AG04450 (cell line): Measurements from ENCODE around the gene CLEC17A. TPM values are rescaled to one million over a fixed set of nuclear protein-coding genes. Genes with fewer than 3 reads are reported as not detected.
"Not testable (repeated sequence)": the region's sequence is repeated elsewhere in the genome, so short reads cannot be mapped to it uniquely, and the experiment has no call there.

ENCODE experiments used
- CTCF ChIA-PET: fragments of 300-600, 350-600 bp; formaldehyde crosslinking; extraction: SDS; loops from one replicate; lab custom pipeline; 2022; ENCODE audit warnings: antibody characterized with exemption, inconsistent platforms; lab: Charles Lee
- POLR2A ChIA-PET: fragments of 350-600 bp; formaldehyde crosslinking; extraction: SDS; loops from one replicate; lab custom pipeline; 2021; ENCODE audit warnings: antibody characterized with exemption, inconsistent platforms; lab: Yijun Ruan, JAX
- DNase-seq: peaks from one replicate; pipeline ENCODE4 v3.0.0-alpha.2; 2011; ENCODE audit warnings: low read depth, low spot score
- H3K27ac ChIP-seq: one replicate; pipeline ENCODE4 v1.5.1; 2012; ENCODE audit warnings: low read depth, low read length, control low read depth
- H3K27me3 ChIP-seq: one replicate; pipeline ENCODE4 v1.6.0; 2012; ENCODE audit warnings: low read length; ENCODE audit not compliant: control insufficient read depth, insufficient read depth
- H3K4me3 ChIP-seq: 2 replicates; pipeline ENCODE4 v1.5.1; 2011; ENCODE audit warnings: mild to moderate bottlenecking, low read depth, low read length, control low read depth
- H3K9me3 ChIP-seq: 2 replicates; pipeline ENCODE4 v1.5.1; 2012; ENCODE audit warnings: low read length; ENCODE audit not compliant: control insufficient read depth, insufficient read depth
- polyA plus RNA-seq: library from polyadenylated mRNA; depleted of rRNA; stranded (reverse); fragments of >200 nt; gene quantifications from 2 replicates; pipeline ENCODE4 v1.2.3, GENCODE V29; 2011
- TF ChIP-seq, protein P1 (sequence below): IDR thresholded peaks from 2 replicates; pipeline ENCODE4 v1.5.1; 2011; ENCODE audit warnings: low read depth, low read length, control low read depth, inconsistent platforms

CLEC17A gene
- polyA plus RNA-seq, 1 experiment: not detected

DNA sequence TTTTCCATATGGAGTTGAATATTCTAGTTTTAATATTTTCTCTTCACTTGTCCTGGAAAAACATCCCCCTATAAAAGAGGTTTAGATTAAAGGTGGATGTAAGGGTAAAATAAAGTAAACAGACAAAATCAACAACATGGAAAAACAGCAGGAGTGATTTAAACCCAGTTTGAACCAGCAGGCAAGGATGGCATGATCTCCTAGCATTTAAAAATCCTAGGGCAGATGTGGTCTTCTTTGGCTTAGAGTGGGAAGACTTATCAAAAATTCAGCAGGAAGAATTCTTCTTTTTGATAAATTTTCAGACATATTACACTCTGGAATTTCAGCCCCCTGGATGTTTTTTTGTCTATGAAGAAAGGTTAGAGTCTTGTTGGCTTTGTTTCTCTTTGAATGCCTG, 36.5 kb downstream of the CLEC17A start:
- TF ChIP-seq, protein P1, sequence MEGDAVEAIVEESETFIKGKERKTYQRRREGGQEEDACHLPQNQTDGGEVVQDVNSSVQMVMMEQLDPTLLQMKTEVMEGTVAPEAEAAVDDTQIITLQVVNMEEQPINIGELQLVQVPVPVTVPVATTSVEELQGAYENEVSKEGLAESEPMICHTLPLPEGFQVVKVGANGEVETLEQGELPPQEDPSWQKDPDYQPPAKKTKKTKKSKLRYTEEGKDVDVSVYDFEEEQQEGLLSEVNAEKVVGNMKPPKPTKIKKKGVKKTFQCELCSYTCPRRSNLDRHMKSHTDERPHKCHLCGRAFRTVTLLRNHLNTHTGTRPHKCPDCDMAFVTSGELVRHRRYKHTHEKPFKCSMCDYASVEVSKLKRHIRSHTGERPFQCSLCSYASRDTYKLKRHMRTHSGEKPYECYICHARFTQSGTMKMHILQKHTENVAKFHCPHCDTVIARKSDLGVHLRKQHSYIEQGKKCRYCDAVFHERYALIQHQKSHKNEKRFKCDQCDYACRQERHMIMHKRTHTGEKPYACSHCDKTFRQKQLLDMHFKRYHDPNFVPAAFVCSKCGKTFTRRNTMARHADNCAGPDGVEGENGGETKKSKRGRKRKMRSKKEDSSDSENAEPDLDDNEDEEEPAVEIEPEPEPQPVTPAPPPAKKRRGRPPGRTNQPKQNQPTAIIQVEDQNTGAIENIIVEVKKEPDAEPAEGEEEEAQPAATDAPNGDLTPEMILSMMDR: no peak
- H3K4me3 ChIP-seq: no peak overlapping the region
- POLR2A ChIA-PET: no interaction called here
- H3K27ac ChIP-seq: no peak overlapping the region
- CTCF ChIA-PET: interaction anchor here (0.7 kb wide), 1 partner anchor 38 kb away, joined by 7 read pairs; no protein-coding TSS in a partner anchor
- H3K27me3 ChIP-seq: no peaks in the 10 kb centered on the region
- no peaks in the 10 kb centered on the region; the same call in 1 of the 2 replicates for H3K9me3 ChIP-seq
- no peak for DNase-seq

DNA sequence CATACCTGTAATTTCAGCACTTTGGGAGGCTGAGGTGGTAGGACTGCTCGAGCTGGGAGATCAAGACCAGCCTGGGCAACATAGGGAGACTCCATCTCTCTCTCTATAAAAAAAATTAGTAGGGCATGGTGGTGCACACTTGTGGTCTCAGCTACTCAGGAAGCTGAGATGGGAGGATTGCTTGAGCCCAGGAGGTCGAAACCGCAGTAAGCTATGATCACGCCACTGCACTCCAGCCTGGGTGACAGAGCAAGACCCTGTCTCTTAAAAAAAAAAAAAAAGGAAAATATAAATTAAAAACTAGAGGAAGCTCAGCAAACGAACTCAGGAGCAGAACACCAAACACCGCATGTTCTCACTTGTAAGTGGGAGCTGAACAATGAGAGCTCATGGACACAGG, 41.6 kb downstream of the CLEC17A start:
- H3K9me3 ChIP-seq, H3K27me3 ChIP-seq, H3K27ac ChIP-seq, DNase-seq, H3K4me3 ChIP-seq, POLR2A ChIA-PET: not testable (repeated sequence)
- CTCF ChIA-PET: interaction anchor here (0.7 kb wide), 1 partner anchor 51 kb away, joined by 4 read pairs; no protein-coding TSS in a partner anchor

DNA sequence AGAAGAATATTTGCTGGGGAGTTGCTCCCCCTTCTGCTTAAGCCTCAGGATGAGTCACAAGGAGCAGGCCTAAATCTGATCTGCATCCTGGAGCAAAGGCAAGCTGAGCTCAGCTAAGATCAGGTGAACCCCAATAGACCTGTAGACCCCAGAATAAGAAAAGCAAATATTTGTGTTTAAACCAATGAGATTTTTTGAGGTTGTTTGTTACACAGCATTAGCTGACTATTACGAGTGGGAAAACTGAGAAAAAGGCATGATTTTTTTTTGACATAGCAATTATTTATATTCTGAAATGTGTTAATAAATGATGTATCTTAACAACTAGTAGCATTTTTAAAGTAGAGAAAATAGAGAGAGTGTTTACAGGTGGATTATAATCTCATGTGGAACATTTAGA, 46.7 kb downstream of the CLEC17A start:
- DNase-seq: no peak
- Histone ChIP-seq H3K27ac (no peak overlapping the region), H3K4me3 (no peak overlapping the region), H3K9me3 (no peaks in the 10 kb centered on the region), H3K27me3 (no peaks in the 10 kb centered on the region)
- TF ChIP-seq, protein P1: no peak
- ChIA-PET CTCF (no interaction called here), POLR2A (no interaction called here)

DNA sequence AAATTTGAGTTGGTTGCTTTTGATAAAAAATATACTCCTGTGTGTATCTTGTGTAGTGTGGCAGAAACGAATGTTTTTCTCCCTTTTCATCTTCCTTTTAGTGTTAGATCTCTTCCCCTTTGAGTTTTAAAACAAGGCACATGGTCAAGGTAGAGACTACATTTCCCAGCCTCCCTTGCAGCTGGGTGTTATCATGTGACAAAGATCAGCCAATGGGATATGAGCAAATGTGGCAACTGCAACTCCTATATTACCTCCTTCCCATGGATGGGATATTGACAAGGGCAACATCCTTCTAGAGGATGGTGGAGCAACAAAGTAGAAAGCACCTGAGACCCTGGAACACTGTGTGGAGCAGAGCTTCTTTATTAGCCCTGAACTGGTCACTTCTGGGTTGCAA, 49.4 kb downstream of the CLEC17A start:
- no peaks in the 10 kb centered on the region for H3K27me3 ChIP-seq
- no peak overlapping the region for H3K27ac ChIP-seq
- TF ChIP-seq, protein P1: no peak
- DNase-seq: no peak
- POLR2A ChIA-PET: no interaction called here
- no peaks in the 10 kb centered on the region for H3K9me3 ChIP-seq
- CTCF ChIA-PET: interaction anchor here (1.1 kb wide), 1 partner anchor 59 kb away, joined by 4 read pairs; no protein-coding TSS in a partner anchor
- H3K4me3 ChIP-seq: no peak overlapping the region

DNA sequence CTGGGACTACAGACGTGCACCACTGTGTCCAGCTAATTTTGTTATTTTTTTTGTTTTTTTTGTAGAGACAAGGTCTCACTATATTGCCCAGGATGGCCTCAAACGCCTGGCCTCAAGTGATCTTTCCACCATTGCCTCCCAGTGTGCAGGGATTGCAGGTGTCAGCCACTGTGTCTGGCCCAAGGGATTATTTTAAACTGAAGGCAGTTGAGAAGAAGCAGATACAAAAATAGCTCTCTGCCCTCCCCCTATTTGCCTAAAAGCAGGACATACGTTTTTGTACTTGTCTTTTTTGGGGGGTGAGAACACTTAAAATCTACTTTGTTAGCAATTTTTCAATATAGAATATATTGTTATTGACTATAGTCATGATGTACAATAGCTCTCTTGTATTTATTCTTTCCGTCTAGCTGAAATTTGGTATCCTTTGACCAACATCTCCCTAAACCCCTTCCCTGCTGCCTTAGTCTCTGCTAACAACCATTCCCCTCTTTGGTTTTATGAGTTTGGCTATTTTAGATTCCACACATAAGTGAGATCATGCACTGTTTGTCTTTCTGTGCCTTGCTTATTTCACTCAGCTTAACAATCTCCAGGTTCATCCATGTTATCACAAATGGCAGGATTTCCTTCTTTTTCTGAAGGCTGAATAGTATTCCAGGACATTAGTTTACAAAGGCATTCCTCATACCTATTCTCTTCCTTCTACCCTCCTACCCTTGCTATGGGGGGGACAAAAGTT, 56.8 kb downstream of the CLEC17A start:
- POLR2A ChIA-PET: no interaction called here
- H3K27ac ChIP-seq: no peak overlapping the region
- TF ChIP-seq, protein P1: no peak
- H3K9me3 ChIP-seq: no peaks in the 10 kb centered on the region; the same call in 1 of the 2 replicates
- CTCF ChIA-PET: no interaction called here
- no peak for DNase-seq
- no peak overlapping the region for H3K4me3 ChIP-seq
- no peaks in the 10 kb centered on the region for H3K27me3 ChIP-seq
